ENCODE data around the gene LILRA6. TPM values are rescaled to one million over a fixed set of nuclear protein-coding genes. Genes with fewer than 3 reads are reported as not detected.
"Not testable (repeated sequence)": the region's sequence is repeated elsewhere in the genome, so short reads cannot be mapped to it uniquely, and the experiment has no call there.

Gene LILRA6
- total RNA-seq, 1 donor from 2014 or later, result not detected

DNA sequence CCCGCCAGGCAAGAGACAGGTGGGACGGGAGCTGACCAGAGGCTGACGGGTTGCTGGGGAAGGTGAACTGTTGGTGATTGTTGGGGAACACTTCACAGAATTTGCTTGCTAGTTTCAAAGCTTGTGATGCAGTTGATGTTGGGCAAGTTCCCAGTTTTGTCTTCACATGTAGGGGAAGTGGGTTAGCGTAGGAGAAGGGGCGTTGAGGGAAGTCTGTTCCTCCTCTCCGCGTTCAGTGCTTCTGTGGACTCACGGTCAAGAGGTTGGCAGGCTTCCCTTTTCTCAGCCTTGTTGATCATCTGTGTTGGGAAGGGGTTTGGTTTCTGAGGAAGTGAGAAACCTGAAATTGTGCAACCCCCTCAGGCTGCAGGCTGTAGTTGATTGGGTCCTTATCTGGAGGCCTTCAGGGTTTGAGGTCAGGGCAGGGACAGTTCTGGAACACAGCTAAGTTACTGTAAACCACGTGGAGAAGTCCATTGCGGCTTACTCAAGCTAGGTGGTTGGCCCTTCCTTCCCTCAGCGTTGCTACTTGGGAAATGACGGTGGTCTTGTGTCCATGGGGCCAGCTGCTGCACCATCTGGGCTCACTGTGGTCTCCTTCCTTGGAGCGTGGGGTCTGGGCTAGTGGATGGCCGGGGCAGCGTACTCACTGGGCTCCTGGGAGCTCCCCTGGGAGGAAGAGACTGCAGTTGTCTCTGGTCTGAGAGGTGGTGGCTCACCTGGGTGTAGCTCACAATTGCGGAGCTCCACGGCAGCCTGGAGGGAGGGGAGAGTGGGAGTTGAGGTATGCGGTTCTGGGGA lies 34.4 kb downstream of the LILRA6 start:
- DNase-seq (ENCODE audit: low read depth), result peak; percentile 55

DNA sequence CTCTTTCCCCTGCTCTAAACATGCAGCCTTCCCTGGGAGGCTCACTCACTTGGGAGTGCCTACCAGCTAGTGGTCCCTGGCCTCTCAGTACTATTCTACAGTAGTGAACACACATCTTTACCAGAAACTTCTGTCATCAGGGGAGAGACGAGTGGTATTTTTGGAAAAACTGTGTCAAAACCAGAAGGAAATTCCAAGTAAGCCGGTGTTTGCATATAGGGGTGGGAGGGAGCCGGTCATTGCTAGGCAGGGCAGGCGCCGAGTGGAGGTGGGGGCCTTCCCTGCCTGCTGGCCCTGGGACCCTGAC lies 35.0 kb downstream of the LILRA6 start:
- no peak for DNase-seq (ENCODE audit: low read depth)

DNA sequence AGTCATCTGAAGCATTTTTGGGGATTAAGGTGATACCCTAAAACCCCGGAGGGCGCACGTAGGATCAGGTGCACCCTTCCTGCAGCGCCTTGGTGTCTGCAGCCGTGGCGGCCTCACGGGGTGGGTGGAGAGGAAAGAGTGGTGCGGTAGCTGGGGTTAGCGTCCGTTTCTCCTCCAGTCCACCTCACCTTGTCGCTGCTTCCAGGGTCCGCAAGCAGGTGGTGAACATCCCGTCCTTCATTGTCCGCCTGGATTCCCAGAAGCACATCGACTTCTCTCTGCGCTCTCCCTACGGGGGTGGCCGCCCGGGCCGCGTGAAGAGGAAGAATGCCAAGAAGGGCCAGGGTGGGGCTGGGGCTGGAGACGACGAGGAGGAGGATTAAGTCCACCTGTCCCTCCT lies 35.4 kb downstream of the LILRA6 start:
- DNase-seq (ENCODE audit: low read depth), result not testable (repeated sequence)

DNA sequence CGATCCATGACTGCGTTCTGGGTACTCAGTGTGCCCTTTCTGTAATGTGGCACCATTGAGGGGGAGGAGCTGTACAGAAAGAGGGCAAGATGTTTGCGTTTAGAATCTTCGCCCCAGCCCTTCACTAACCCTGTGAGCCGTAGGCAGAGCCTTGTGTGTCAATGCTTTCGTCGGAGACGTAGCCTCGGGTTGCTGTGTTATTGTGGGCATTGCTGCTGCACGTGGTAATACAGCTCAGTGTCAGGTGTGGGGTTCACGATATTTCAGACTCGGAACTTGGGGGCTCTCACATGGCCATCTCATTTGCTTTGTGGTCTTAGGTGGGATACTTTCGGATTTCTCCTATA lies 35.8 kb downstream of the LILRA6 start:
- no peak for DNase-seq (ENCODE audit: low read depth)

DNA sequence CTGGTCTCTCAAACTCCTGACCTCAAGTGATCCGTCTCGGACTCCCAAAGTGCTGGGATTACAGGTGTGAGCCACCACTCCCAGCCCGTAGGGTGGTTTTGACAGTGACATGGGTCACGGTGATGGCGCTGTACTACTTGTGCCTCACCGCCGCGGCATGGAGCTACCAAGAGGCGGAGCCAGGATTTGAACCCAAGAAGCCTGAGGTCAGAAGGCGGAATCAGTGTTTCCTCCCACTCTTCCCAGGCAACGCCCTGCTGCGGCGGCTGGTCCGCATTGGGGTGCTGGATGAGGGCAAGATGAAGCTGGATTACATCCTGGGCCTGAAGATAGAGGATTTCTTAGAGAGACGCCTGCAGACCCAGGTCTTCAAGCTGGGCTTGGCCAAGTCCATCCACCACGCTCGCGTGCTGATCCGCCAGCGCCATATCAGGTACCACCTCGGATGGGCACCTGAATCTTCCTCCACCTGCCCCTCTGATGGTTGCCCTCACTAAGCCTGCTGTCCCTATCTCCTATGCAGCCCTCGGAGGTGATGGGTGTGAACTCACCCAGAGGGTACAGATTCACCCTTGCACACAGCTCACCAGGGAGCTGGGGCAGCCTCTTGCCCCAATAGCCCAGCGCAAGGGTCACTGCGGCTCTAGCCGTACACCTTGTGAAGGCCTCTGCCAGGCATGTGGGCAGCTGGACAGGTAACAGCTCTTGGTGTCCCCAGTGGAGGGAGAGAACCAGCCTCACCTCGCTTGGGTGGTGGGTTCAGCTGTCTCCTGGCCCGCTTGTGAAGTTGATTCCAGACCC lies 36.4 kb downstream of the LILRA6 start:
- no peak for DNase-seq (ENCODE audit: low read depth)

DNA sequence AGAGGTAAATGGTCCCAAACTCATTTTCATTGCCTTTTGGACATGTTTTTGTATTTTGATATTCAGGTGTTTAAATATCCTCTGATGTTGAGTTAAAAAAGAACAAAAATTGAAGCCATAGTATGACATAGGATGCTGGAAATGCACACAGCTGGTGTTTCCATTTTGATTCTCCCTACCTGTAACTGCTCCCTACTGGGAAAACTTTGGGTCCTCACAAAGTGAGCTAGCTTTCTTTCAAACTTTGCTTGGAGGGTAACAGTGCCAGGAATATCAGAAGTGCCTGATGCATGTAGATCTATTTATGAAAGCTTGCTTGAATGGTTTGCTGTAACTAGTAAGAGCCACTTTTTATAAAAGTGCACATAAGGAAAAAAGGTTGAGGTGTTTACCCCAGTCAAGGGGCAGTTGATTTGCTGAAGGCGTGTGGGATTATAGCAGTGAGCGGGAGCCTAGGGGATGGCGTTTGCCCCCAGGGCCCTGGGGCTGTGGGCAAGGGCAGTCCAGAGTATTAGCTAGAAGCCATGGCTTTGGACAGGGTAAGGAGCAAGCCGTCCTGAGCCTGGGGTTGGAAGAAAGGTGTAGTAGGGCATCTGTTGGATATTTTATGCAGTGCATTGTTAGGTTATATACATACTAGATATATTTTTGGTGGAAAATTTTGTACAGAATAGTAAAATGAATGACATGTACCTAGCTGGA lies 37.7 kb downstream of the LILRA6 start:
- DNase-seq (ENCODE audit: low read depth), result no peak

DNA sequence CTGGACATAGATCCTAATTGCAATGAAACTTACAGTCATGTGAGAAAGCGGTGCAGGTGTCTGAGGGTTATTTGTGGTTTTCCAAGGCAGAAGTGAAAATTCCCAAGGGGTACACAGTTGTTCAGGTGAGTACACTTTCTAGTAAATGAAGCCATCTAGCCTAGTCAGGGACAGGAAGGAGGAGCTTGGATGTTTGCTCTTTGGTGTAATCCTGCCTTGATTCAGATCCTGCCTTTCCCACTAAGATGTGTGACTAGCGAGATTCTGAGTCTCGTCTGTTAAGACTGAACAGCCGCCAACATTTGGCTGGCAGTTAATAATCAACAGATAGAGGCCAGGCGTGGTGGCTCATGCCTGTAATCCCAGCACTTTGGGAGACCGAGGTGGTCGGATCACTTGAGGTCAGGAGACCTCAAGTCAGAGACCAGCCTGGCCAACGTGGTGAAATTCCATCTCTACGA lies 39.4 kb downstream of the LILRA6 start:
- DNase-seq (ENCODE audit: low read depth), result peak; percentile 81

DNA sequence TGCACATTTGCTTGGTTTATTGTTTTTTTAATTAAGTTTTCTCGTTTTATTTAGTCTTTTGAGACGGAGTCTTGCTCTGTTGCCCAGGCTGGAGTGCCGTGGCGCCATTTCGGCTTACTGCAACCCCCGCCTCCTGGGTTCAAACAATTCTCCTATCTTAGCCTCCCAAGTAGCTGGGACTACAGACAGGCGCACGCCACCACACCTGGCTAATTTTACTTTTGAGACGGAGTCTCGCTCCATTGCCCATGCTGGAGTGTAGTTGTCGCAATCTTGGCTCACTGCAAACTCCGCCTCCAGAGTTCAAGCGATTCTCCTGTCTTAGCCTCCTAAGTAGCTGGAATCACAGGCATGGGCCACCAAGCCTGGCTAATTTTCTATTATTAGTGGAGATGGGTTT lies 40.6 kb downstream of the LILRA6 start:
- peak; percentile 54 for DNase-seq (ENCODE audit: low read depth)

DNA sequence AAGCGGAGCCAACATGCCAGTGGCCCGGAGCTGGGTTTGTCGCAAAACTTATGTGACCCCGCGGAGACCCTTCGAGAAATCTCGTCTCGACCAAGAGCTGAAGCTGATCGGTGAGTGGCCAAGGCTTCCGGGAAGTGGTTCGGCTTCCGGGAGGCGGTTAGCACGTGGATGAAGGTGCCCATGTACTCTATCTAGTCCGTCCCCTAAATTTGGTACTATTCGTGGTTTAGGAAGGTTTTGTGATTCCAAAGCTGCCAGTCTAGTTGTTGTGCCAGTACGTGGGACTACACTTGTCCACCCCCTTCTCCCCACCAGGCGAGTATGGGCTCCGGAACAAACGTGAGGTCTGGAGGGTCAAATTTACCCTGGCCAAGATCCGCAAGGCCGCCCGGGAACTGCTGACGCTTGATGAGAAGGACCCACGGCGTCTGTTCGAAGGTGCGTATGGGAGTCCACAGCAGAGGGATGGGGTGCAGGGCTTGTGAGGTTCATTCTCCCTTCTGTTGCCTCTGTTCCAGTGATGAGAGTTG lies 41.4 kb downstream of the LILRA6 start:
- no peak for DNase-seq (ENCODE audit: low read depth)

DNA sequence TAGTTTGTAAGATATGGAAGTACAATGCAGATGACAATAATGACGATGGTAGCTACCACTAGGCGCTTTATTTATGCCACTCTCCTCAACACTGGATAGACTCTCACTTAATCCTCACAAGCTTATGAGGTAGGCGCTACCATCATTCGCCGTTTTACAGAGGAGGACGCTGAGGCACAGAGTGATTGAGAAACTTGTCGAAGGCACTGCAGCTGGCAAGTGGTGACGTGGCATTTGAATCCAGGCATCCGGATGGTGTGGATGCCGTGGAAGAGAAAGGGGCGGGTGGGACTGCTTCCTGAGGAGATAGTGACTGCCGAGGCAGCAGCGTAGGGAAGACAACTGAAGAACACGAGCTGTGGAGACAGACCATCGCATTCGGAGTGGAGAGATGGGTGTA lies 43.2 kb downstream of the LILRA6 start:
- no peak for DNase-seq (ENCODE audit: low read depth)

DNA sequence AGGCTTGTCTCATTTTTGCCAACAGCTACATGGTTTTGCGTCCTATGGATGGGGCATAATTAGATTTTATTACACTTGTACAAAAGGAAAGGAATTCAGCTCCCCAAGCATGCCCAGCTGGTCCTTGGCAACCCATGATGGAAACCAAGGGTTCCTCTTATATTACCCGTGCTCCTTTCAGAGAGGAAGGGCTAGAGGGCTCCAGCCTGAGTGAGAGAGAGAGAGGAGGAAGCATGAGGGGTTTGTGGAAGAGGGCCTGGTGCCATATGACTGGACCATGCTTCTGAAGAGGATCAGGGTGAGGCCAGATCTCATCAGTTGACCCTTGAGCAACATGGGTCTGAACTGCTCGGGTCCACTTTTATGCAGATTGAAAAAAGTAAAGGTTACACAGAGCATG lies 45.5 kb downstream of the LILRA6 start:
- DNase-seq (ENCODE audit: low read depth), result no peak

DNA sequence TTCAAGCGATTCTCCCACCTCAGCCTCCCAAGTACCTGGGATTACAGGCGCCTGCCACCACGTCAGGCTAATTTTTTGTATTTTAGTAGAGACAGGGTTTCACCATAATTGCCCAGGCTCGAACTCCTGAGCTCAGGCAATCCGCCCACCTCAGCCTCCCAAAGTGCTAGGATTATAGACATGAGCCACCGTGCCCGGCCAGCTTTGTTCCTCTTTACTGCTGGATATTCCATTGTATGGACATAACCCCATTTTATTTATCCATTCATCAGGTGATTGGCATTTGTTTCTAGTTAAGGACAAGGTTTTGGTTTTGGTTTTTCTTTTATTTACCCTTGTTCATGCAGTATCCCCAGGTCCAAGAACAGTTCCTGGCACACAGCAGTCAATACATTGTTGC lies 46.1 kb downstream of the LILRA6 start:
- DNase-seq (ENCODE audit: low read depth), result no peak

DNA sequence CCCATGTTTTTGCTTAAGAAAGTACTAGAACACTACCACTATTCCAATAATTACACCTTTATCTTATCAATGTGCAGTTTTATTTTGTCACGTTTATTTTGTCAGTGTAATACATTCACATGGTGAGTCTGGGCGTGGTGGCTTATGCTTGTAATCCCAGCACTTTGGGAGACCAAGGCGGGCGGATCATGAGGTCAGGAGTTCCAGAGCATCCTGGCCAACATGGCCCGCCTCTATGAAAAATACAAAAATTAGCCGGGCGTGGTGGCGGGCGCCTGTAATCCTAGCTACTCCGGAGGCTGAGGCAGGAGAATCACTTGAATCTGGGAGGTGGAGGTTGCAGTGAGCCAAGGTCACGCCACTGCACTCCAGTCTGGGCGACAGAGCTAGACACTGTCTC lies 48.1 kb downstream of the LILRA6 start:
- not testable (repeated sequence) for DNase-seq (ENCODE audit: low read depth)

DNA sequence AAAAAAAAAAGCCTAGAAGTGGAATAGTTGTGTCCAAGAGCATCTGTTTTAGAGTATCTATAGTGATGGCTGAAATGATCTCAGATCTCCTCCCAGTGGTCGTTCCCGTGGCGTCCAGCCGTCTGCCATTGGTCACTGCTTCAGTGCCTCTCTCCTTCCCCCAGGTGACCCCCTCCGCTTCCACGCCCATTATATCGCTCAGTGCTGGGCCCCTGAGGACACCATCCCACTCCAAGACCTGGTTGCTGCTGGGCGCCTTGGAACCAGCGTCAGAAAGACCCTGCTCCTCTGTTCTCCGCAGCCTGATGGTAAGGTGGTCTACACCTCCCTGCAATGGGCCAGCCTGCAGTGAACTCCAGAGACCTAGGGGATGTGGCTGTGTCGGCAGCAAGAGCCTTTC lies 49.6 kb downstream of the LILRA6 start:
- DNase-seq (ENCODE audit: low read depth), result no peak

DNA sequence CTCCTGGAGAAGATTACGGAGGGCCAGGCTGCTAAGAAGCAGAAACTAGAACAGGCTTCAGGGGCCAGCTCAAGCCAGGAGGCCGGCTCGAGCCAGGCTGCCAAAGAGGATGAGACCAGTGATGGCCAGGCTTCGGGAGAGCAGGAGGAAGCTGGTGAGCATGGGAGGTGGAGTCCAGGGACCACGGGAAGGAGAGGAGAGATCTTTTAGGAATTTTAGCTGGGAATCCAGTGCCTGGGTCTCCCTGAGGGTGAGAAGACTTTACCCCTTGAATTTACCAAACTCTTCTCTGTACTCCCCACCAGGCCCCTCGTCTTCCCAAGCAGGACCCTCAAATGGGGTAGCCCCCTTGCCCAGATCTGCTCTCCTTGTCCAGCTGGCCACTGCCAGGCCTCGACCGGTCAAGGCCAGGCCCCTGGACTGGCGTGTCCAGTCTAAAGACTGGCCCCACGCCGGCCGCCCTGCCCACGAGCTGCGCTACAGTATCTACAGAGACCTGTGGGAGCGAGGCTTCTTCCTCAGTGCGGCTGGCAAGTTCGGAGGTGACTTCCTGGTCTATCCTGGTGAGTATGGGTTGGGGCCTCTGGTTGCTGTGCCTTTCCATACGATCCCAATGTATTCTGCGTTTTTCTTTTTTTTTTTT lies 50.7 kb downstream of the LILRA6 start:
- DNase-seq (ENCODE audit: low read depth), result no peak

DNA sequence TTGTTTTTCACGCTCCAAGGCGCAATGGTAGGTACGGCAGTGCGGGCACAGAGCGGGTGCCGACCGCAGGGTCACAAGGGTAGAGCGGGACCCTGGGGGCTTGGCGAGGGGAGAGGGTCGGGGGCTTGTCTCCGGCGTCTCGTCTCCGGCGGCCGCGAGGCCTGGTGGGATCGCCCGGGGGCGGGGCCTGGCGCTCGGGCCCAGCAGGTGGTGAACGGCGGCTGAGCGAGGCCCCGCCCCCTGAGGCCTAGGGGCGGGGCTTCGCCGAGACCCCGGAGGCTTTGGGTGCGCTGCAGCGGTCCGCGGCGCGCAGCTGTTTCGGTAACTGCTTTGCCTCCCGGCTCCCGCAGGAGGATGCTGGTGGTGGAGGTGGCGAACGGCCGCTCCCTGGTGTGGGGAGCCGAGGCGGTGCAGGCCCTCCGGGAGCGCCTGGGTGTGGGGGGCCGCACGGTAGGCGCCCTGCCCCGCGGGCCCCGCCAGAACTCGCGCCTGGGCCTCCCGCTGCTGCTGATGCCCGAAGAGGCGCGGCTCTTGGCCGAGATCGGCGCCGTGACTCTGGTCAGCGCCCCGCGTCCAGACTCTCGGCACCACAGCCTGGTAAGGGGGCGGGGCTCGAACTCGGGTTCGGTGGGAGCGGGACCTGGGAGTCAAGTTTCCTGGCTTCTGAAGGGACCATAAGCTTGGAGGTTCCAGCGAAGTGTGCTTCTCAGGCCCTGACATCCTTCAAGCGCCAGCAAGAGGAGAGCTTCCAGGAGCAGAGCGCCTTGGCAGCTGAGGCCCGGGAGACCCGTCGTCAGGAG lies 51.4 kb downstream of the LILRA6 start, which contains the start of gene TSEN34:
TSEN34 (plus strand) TSS at position 298 of the 800 bp plus-strand sequence; CDS start at position 355, 57 bp downstream.
- no peak for DNase-seq (ENCODE audit: low read depth)

DNA sequence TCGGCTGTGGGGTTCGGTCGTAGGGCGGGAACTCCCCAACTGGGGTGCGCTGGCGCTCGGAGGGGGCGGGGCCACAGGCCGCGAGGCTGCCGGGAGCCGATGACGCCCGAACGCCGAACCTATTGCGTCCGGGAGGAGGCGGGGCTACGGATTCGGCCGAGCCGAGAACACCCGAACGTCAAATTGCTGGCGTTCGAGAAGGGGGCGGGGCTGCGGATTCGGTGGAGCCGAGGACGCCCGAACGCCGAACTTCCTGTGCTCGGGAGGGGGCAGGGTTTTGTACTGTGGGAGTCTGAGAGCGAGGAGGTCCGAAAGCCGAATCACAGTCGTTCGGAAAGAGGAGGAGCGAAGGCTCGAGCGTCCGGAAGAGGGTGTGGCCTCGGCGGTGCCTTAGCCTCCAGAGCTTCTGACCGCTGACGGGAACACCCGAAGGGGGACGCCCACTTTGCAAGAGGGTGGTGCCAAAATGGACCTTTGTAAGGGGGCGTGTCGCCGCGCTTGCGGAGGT lies 52.0 kb downstream of the LILRA6 start:
- peak; percentile 98 for DNase-seq (ENCODE audit: low read depth)

DNA sequence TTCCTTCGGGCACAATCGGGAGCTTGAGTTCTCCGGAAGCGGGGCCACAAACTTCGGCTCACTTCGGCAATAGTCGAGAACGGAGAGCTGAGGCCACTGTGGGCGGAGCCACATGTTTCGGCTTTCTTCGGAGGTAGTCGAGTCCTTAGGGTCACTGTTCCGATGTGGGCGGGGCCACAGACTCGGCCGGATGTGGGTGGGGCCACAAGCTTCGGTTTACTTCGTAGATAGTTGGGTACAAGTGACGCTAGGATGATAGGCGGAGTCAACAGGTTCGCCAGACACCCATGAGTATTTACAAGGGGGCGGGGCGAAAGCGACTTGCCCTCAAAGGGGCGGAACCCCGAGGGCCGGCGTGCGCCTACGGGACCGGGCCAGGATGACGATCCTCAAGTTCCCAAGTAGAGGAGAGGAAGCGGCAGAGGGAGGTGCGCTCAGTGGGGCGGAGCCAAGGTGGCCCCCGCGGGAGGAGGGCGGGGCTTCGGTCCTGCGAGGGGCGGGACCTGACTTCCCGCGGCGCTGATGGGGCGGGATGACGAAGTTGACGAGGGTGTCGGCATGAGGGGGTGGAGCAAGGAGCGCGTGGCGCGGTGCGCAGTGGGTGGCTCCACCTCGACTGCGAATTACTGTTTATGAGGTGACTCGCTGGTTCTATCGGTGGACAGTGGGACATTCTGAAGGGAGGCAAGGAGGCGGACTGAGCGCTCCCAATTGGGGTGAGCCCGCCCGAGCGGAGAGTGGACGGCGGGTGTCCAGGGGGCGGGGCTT lies 52.7 kb downstream of the LILRA6 start:
- peak; percentile 100 for DNase-seq (ENCODE audit: low read depth)

DNA sequence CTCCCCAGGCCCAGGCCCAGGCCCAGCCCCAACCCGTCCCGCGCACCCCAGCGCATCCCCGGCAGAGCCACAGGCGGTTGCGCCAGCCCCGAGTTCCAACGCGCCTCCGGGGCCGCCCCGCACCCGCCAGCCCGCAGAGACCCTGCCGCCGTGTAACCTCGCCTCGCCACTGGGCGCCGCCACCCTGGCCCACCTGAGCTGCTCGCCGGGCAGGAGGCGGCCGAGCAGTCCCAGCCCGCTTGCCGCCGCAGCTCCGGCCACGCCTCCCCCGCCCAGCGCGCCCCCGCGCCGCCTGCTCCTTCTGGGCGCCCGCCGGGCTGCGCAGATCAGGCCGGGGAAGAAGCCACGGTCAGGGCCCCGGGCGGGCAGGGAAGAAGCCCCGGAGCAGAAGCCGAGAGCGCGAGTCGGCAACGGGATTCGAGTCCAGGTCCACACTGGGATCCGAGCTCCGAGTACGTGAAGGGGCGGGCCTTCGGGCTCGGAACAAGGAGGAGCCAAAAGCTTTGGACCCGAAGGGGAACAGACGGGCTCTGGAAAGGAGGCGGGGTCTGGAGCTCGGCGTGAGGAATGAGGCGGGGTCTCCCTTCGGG lies 53.4 kb downstream of the LILRA6 start, which contains the start of gene MBOAT7:
MBOAT7 (minus strand) TSS at position 436 of the 590 bp plus-strand sequence. CDS start 1,072 bp downstream, outside the sequence.
- no peak for DNase-seq (ENCODE audit: low read depth)

All from renal cortical epithelial cell (primary cell).